Mucosa of stomach (tissue), 1 donor: ENCODE data around the gene DSCAML1.

Experiments
- H3K27me3 ChIP-seq: one replicate; pipeline ENCODE4 v1.7.0; 2013; ENCODE audit warnings: mild to moderate bottlenecking, low read length; ENCODE audit not compliant: control insufficient read depth, insufficient read depth
- H3K36me3 ChIP-seq: one replicate; pipeline ENCODE4 v1.7.0; 2013; ENCODE audit warnings: low read length; ENCODE audit not compliant: control insufficient read depth, insufficient read depth
- H3K4me1 ChIP-seq: one replicate; pipeline ENCODE4 v1.7.0; 2013; ENCODE audit warnings: mild to moderate bottlenecking, low read length; ENCODE audit not compliant: control insufficient read depth, insufficient read depth
- H3K4me3 ChIP-seq: one replicate; pipeline ENCODE4 v1.7.0; 2013; ENCODE audit warnings: low read length
- H3K9ac ChIP-seq: one replicate; pipeline ENCODE4 v1.7.0; 2013; ENCODE audit warnings: mild to moderate bottlenecking, low read length, moderate library complexity
- H3K9me3 ChIP-seq: one replicate; pipeline ENCODE4 v1.7.0; 2013; ENCODE audit warnings: mild to moderate bottlenecking, low read length, moderate library complexity; ENCODE audit not compliant: control insufficient read depth
- donor health status: Pancreatic carcinoma.

The DSCAML1 gene

GRCh38 chr11:117679461-117679860 lies 117.6 kb downstream of the DSCAML1 start:
- H3K4me1 ChIP-seq, result no peaks in the 10 kb centered on the region
- no peaks in the 10 kb centered on the region for H3K9me3 ChIP-seq
- H3K4me3 ChIP-seq, result no peak overlapping the region
- H3K9ac ChIP-seq, result no peak overlapping the region
- H3K36me3 ChIP-seq, result no peaks in the 10 kb centered on the region
- no peaks in the 10 kb centered on the region for H3K27me3 ChIP-seq

DNA sequence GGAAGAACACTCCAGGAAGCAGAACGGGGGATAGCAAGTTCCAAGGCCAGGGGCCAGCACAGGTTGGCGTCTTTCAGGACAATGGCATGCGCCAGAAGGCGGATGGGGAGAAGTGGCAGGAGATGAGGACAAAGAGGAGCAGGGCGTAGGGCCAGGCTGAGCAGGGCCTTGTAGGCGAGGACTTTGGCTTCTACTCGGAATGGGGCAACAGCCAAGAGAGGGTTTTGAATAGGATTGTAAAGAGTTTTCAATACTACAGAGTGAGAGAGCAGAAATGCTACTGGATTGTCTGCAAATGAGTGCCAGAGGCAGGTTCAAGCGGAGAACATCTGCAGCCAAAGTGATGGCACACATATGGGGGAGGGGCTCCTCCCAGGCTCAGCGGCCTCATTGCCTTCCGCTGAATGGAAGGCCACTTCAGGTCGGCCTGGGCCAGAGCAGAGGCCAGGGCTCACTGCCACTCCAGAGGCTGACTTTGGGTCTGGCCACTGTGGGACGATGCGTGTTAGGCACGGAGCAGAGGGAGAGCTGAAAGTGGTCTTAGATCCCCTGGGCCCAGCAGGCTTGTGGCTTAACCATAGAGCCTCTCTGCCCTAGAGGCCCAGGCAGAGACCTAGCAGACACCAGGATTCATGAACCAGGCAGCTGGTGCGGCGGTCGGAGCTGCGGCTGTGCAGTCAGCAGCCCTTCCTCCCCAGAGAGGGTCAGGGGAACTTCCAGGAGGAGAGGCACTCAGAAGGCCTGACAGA lies 118.2 kb downstream of the DSCAML1 start:
- no peaks in the 10 kb centered on the region for H3K27me3 ChIP-seq
- H3K36me3 ChIP-seq, result no peaks in the 10 kb centered on the region
- H3K9ac ChIP-seq, result no peak overlapping the region
- no peaks in the 10 kb centered on the region for H3K4me1 ChIP-seq
- no peaks in the 10 kb centered on the region for H3K9me3 ChIP-seq
- no peak overlapping the region for H3K4me3 ChIP-seq

- no peak overlapping the region for H3K4me3 ChIP-seq
- H3K9me3 ChIP-seq, result no peaks in the 10 kb centered on the region
- no peak overlapping the region for H3K9ac ChIP-seq
- H3K36me3 ChIP-seq, result no peaks in the 10 kb centered on the region
- no peaks in the 10 kb centered on the region for H3K4me1 ChIP-seq
- no peaks in the 10 kb centered on the region for H3K27me3 ChIP-seq
Measured at GRCh38 chr11:117677729-117678310, 119.2 kb downstream of the DSCAML1 start.

GRCh38 chr11:117676501-117676900 lies 120.5 kb downstream of the DSCAML1 start:
- H3K9me3 ChIP-seq, result no peaks in the 10 kb centered on the region
- no peak overlapping the region for H3K4me3 ChIP-seq
- no peaks in the 10 kb centered on the region for H3K36me3 ChIP-seq
- H3K4me1 ChIP-seq, result no peaks in the 10 kb centered on the region
- no peak overlapping the region for H3K9ac ChIP-seq
- no peaks in the 10 kb centered on the region for H3K27me3 ChIP-seq

- Histone ChIP-seq H3K9ac (no peak overlapping the region), H3K9me3 (no peaks in the 10 kb centered on the region), H3K27me3 (no peaks in the 10 kb centered on the region), H3K4me1 (no peaks in the 10 kb centered on the region), H3K4me3 (no peak overlapping the region), H3K36me3 (no peaks in the 10 kb centered on the region)
Measured at GRCh38 chr11:117673602-117674001, 123.4 kb downstream of the DSCAML1 start.

DNA sequence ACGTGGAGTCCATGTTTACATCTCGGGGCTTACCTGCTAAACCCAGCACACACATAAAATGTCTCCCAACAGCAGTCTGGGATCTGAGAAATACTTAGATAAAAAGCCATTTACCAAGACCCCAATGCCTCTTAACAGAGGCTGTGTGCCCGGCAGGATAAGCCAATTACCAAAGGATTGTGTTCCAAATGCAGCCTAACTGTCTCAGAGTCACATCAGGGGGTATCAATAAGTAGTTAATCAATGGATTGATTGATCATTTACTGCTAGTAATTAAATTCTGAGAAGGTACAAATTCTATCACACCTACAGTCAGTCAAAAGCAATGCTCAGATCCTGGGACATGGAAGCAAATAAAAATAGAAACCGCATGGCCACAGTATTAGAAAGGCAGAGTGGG lies 125.6 kb downstream of the DSCAML1 start:
- H3K4me1 ChIP-seq, result no peaks in the 10 kb centered on the region
- no peaks in the 10 kb centered on the region for H3K36me3 ChIP-seq
- no peak overlapping the region for H3K4me3 ChIP-seq
- no peaks in the 10 kb centered on the region for H3K27me3 ChIP-seq
- no peaks in the 10 kb centered on the region for H3K9me3 ChIP-seq
- H3K9ac ChIP-seq, result no peak overlapping the region

- no peak overlapping the region for H3K9ac ChIP-seq
- no peaks in the 10 kb centered on the region for H3K36me3 ChIP-seq
- H3K9me3 ChIP-seq, result no peaks in the 10 kb centered on the region
- no peaks in the 10 kb centered on the region for H3K27me3 ChIP-seq
- H3K4me3 ChIP-seq, result no peak overlapping the region
- H3K4me1 ChIP-seq, result no peaks in the 10 kb centered on the region
Measured at GRCh38 chr11:117670924-117671323, 126.1 kb downstream of the DSCAML1 start.

DNA sequence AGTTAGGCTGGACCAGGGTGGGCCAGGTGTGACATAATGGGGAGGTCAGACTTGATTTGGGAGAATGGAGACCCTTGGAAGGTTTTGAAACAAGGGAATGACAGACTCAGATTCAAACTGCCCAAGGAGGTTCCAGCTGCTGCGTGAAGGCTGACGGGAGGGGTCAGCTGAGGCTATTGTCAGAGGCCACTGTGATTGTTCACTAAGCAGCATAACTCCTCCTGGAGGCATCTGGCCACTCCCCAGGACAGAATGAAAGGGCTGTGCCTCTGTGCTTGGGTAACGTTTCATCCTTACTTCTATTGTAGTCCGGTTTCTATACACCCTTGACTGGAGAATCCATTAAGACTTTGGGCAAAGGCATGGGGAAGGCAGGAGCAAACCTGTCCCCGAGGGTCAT lies 126.6 kb downstream of the DSCAML1 start:
- Histone ChIP-seq H3K9ac (no peak overlapping the region), H3K4me3 (no peak overlapping the region), H3K27me3 (no peaks in the 10 kb centered on the region), H3K9me3 (no peaks in the 10 kb centered on the region), H3K36me3 (no peaks in the 10 kb centered on the region), H3K4me1 (no peaks in the 10 kb centered on the region)

- no peak overlapping the region for H3K9ac ChIP-seq
- no peaks in the 10 kb centered on the region for H3K4me1 ChIP-seq
- H3K27me3 ChIP-seq, result no peaks in the 10 kb centered on the region
- H3K36me3 ChIP-seq, result no peaks in the 10 kb centered on the region
- no peaks in the 10 kb centered on the region for H3K9me3 ChIP-seq
- H3K4me3 ChIP-seq, result no peak overlapping the region
Measured at GRCh38 chr11:117669616-117670015, 127.4 kb downstream of the DSCAML1 start.

GRCh38 chr11:117669062-117669461 lies 128.0 kb downstream of the DSCAML1 start:
- H3K36me3 ChIP-seq, result no peaks in the 10 kb centered on the region
- no peak overlapping the region for H3K9ac ChIP-seq

GRCh38 chr11:117668321-117668751 lies 128.7 kb downstream of the DSCAML1 start:
- no peaks in the 10 kb centered on the region for H3K27me3 ChIP-seq
- H3K9ac ChIP-seq, result no peak overlapping the region
- H3K4me1 ChIP-seq, result no peaks in the 10 kb centered on the region
- no peaks in the 10 kb centered on the region for H3K9me3 ChIP-seq
- no peaks in the 10 kb centered on the region for H3K36me3 ChIP-seq
- no peak overlapping the region for H3K4me3 ChIP-seq

More at GRCh38 chr11:117669062-117669461, 128.0 kb downstream of the DSCAML1 start:
- Histone ChIP-seq H3K4me3 (no peak overlapping the region), H3K27me3 (no peaks in the 10 kb centered on the region), H3K4me1 (no peaks in the 10 kb centered on the region), H3K9me3 (no peaks in the 10 kb centered on the region)

DNA sequence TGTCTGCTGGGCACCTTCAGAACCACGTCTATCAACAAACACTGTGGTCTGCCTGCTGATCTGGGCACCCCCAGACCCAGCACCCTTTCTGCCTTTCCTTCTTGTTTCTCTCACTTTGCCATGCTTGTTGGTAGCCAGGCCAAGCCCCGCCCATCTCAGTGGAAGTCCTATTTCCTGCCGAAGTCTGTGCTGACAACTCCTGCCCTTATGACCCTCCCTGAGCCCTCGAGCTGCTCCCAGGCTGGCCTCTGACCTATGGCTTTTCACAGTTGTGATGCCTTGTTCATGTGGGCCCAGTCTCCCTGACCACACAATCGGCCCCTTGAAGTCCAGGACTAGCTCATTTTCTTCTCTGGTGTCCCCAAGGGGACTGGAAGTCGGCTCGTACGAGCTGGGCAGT lies 132.1 kb downstream of the DSCAML1 start:
- H3K9ac ChIP-seq, result no peak overlapping the region
- no peaks in the 10 kb centered on the region for H3K9me3 ChIP-seq
- no peak overlapping the region for H3K4me3 ChIP-seq
- no peaks in the 10 kb centered on the region for H3K27me3 ChIP-seq
- no peaks in the 10 kb centered on the region for H3K36me3 ChIP-seq
- H3K4me1 ChIP-seq, result no peaks in the 10 kb centered on the region
